DOHH2 (cell line): ENCODE results near the gene MRPS11.

ENCODE experiments used
- H3F3A ChIP-seq: fragments of 200-600 bp; sonication (generic), shearing (Covaris generic); 2 replicates; pipeline ENCODE4 v1.6.0; 2016; ENCODE audit warnings: antibody characterized with exemption, mild to moderate bottlenecking; ENCODE audit not compliant: control insufficient read depth, insufficient read depth
- H3K27ac ChIP-seq: fragments of 200-600 bp; sonication (generic); 2 replicates; pipeline ENCODE4 v1.5.1; 2014; ENCODE audit warnings: low read depth, mild to moderate bottlenecking, low read length, moderate library complexity
- H3K27me3 ChIP-seq: fragments of 200-600 bp; sonication (generic); 2 replicates; pipeline ENCODE4 v1.6.1; 2014; ENCODE audit warnings: mild to moderate bottlenecking, low read length, mixed read lengths; ENCODE audit not compliant: control insufficient read depth
- H3K36me3 ChIP-seq: fragments of 200-600 bp; sonication (generic); 2 replicates; pipeline ENCODE4 v1.6.1; 2014; ENCODE audit warnings: mild to moderate bottlenecking, low read length, moderate library complexity, mixed read lengths; ENCODE audit not compliant: control insufficient read depth
- H3K4me1 ChIP-seq: fragments of 200-600 bp; sonication (generic); 2 replicates; pipeline ENCODE4 v1.6.1; 2014; ENCODE audit warnings: mild to moderate bottlenecking, low read length, mixed read lengths; ENCODE audit not compliant: control insufficient read depth
- H3K4me2 ChIP-seq: fragments of 200-600 bp; sonication (generic); 2 replicates; pipeline ENCODE4 v1.6.0; 2014; ENCODE audit warnings: mild to moderate bottlenecking, low read length, moderate library complexity
- H3K4me3 ChIP-seq: fragments of 200-600 bp; sonication (generic); 2 replicates; pipeline ENCODE4 v1.5.1; 2014; ENCODE audit warnings: mild to moderate bottlenecking, low read length, mixed read lengths
- H3K79me2 ChIP-seq: fragments of 200-600 bp; sonication (generic); 2 replicates; pipeline ENCODE4 v1.6.1; 2014; ENCODE audit warnings: mild to moderate bottlenecking, low read length, mixed read lengths; ENCODE audit not compliant: control insufficient read depth
- H3K9me2 ChIP-seq: fragments of 200-600 bp; sonication (generic); replicated peaks from 2 replicates; pipeline ENCODE4 v1.6.1; 2014; ENCODE audit warnings: mild to moderate bottlenecking, low read length, mixed read lengths; ENCODE audit not compliant: control insufficient read depth
- H3K9me3 ChIP-seq: fragments of 200-600 bp; sonication (generic); 2 replicates; pipeline ENCODE4 v1.6.1; 2014; ENCODE audit warnings: antibody characterized with exemption, low read length, mixed read lengths; ENCODE audit not compliant: control insufficient read depth, insufficient read depth
- H4K20me1 ChIP-seq: fragments of 200-600 bp; sonication (generic); 2 replicates; pipeline ENCODE4 v1.6.0; 2014; ENCODE audit warnings: low read depth, mild to moderate bottlenecking, antibody characterized with exemption, low read length, moderate library complexity; ENCODE audit not compliant: control insufficient read depth, insufficient read depth
- CTCF ChIP-seq: fragments of 200-600 bp; sonication (generic); IDR thresholded peaks from one replicate; pipeline ENCODE4 v1.5.1; 2014; ENCODE audit warnings: antibody characterized with exemption, mild to moderate bottlenecking, low read depth, low read length; ENCODE audit not compliant: poor library complexity, severe bottlenecking
- EZH2phosphoT487 ChIP-seq: fragments of 200-600 bp; sonication (generic); IDR thresholded peaks from 2 replicates; pipeline ENCODE4 v1.6.1; 2017; ENCODE audit warnings: borderline replicate concordance, mild to moderate bottlenecking, antibody characterized with exemption, low read length, moderate library complexity, mixed read lengths

MRPS11 gene

GRCh38 chr15:88491158-88491557, 23.6 kb downstream of the MRPS11 start:
- H3K79me2 ChIP-seq = no peaks in the 10 kb centered on the region
- no peaks in the 10 kb centered on the region for H3K9me2 ChIP-seq
- H3K9me3 ChIP-seq = no peaks in the 10 kb centered on the region
- H4K20me1 ChIP-seq = no peaks in the 10 kb centered on the region
- H3K4me2 ChIP-seq = no peak overlapping the region
- no peak overlapping the region for H3K4me3 ChIP-seq
- 0 out of 2 replicates have a peak, but pooled peaks cover 3% of the 10 kb centered on the region for H3K4me1 ChIP-seq
- H3K27ac ChIP-seq = no peak overlapping the region
- H3K36me3 ChIP-seq = no peaks in the 10 kb centered on the region
- H3K27me3 ChIP-seq = no peaks in the 10 kb centered on the region
- TF ChIP-seq CTCF (no peak), EZH2phosphoT487 (no peak)
- H3F3A ChIP-seq = no peaks in the 10 kb centered on the region

GRCh38 chr15:88493844-88494243, 26.3 kb downstream of the MRPS11 start:
- Histone ChIP-seq H3F3A (no peaks in the 10 kb centered on the region), H3K9me3 (no peaks in the 10 kb centered on the region), H3K4me2 (no peak overlapping the region), H3K9me2 (no peaks in the 10 kb centered on the region), H4K20me1 (no peaks in the 10 kb centered on the region), H3K27me3 (no peaks in the 10 kb centered on the region), H3K79me2 (no peaks in the 10 kb centered on the region), H3K4me3 (no peak overlapping the region), H3K4me1 (0 out of 2 replicates have a peak, but pooled peaks cover 3% of the 10 kb centered on the region), H3K36me3 (no peaks in the 10 kb centered on the region), H3K27ac (no peak overlapping the region)
- TF ChIP-seq CTCF (no peak), EZH2phosphoT487 (no peak)

GRCh38 chr15:88497109-88497765, 29.7 kb downstream of the MRPS11 start:
- H4K20me1 ChIP-seq = no peaks in the 10 kb centered on the region
- no peaks in the 10 kb centered on the region for H3F3A ChIP-seq
- H3K79me2 ChIP-seq = no peaks in the 10 kb centered on the region
- no peak for TF ChIP-seq EZH2phosphoT487
- TF ChIP-seq CTCF = no peak
- H3K9me3 ChIP-seq = no peaks in the 10 kb centered on the region
- no peak overlapping the region for H3K4me2 ChIP-seq
- no peaks in the 10 kb centered on the region for H3K9me2 ChIP-seq
- H3K27me3 ChIP-seq = no peaks in the 10 kb centered on the region
- no peak overlapping the region for H3K27ac ChIP-seq
- H3K4me3 ChIP-seq = no peak overlapping the region
- no peaks in the 10 kb centered on the region for H3K4me1 ChIP-seq
- H3K36me3 ChIP-seq = no peaks in the 10 kb centered on the region
